ENCODE data around the gene PNPLA5.

The PNPLA5 gene

GRCh38 chr22:43830931-43831560 is 60.8 kb downstream of the PNPLA5 start:
- no peak for DNase-seq (ENCODE audit: low read depth)
- no peak overlapping the region for H3K4me3 ChIP-seq (ENCODE audit: low read length)
- no peak for TF ChIP-seq CTCF (conservative IDR thresholded peaks at IDR 0.05; ENCODE audit: low read length)

DNA sequence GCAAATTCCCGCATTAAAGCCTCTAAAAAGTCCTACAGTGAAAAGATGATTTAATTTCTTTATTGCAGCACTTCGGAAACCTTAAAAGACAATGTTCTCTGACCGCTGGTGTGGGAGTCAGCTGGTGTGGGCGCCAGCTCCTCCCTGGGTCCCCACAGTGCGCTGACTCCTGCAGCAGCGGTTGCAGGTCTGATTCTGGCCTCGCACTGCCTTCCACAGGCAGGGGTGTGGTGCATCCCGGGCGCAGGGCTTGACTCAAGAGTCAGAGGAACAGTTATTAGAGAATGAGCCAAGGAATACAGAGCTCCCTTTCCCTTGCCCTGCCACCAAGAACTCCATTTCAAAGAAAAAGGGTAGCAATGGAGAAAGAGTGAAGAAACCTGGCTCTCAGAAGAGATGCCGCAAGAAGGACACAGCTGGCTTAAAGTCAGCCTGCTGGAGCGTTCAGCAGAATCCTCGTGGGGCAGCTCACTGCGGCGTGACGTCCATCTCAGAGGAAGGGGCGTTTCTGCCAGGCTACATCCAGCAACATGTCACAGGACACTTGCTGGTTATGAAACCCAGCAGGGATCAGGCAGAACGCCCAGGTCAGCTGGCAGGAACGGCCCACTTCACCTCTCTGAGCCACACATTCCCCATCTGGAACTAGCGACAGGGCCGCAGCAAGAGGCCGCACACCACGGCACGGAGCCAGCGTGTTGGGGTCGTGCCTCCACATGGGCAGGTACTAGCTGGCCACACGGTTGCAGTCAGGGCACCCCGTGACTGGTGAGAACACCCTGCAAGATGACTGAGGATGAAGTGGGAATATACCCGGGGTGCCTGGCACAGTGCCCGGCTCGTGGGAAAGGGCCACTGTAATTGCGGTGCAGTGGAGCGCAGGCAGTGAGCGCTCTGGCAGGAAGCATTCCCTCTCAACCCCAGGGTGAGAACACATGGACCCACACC is 61.6 kb downstream of the PNPLA5 start:
- no peak for TF ChIP-seq CTCF (conservative IDR thresholded peaks at IDR 0.05; ENCODE audit: low read length)
- peak; percentile 86 for DNase-seq (ENCODE audit: low read depth)

More for the DNA sequence above, 61.6 kb downstream of the PNPLA5 start:
- H3K4me3 ChIP-seq (ENCODE audit: low read length) = no peak overlapping the region
